GM18907 (cell line): ENCODE results near the gene ZNF326.
A peak's percentile ranks its signal among the peaks of the same experiment; 100 is the strongest.
"Not testable (repeated sequence)": the region's sequence is repeated elsewhere in the genome, so short reads cannot be mapped to it uniquely, and the experiment has no call there.

Experiments
- ATAC-seq: cut with Tn5 transposase; IDR thresholded peaks from one replicate; pipeline ENCODE4 v1.9.1; 2021; ENCODE audit warnings: mild to moderate bottlenecking, moderate library complexity; ENCODE audit not compliant: unreplicated experiment

Gene ZNF326

GRCh38 chr1:89966656-89967055 is 28.3 kb upstream of the ZNF326 start:
- no peak for ATAC-seq

GRCh38 chr1:89971600-89971999 is 23.3 kb upstream of the ZNF326 start:
- ATAC-seq = peak; percentile 74

DNA sequence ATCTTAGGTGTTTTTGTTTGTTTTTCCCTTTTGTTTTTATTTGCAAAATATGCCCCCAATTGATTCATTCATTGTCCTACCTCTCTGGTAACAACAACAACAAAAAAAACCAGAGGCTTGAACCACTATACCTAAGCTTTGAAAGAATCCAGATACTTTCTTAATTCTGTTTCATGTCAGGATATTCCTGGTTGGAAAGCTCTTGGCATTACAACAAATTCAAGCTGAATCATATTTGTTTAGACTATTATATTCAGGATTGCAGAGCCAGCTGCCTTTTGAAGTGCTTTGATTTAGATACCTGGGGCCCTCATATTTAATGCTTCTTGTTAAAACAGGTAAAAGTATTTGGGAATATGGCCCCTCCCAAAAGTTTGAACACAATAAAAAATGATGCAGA is 22.9 kb upstream of the ZNF326 start:
- ATAC-seq = no peak

DNA sequence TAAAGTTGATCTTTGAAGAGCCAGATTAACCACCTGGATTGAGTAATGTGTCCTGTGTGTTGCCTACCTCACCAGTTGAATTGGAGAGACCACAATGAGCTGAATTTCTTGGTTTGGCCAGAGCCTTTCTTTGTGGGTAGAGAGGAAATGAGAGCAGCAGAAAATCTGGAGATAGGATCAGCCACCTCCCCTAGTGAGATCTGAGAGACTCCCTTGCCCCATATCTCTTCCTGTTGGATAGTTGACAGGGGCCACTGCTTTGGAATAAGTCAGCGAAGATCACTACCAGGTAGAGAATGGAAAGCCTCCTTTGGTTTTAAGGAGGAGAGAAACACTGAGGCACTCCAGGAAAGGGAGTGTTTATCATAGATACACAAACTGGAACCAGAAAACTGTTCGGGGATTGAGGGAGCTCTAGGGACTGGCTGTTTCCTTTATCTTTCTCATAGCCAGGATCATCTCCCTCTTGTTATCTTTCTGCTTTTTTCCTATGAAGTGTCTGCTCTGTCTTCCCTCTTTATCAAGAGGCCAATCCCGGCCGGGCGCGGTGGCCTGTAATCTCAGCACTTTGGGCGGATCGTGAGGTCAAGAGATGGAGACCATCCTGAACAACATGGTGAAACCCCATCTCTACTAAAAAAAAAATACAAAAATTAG is 21.3 kb upstream of the ZNF326 start:
- ATAC-seq = no peak

- ATAC-seq = no peak
These were observed 20.7 kb upstream of the ZNF326 start for GRCh38 chr1:89974256-89974655.

- no peak for ATAC-seq
These were observed 20.0 kb upstream of the ZNF326 start for GRCh38 chr1:89974696-89975470.

DNA sequence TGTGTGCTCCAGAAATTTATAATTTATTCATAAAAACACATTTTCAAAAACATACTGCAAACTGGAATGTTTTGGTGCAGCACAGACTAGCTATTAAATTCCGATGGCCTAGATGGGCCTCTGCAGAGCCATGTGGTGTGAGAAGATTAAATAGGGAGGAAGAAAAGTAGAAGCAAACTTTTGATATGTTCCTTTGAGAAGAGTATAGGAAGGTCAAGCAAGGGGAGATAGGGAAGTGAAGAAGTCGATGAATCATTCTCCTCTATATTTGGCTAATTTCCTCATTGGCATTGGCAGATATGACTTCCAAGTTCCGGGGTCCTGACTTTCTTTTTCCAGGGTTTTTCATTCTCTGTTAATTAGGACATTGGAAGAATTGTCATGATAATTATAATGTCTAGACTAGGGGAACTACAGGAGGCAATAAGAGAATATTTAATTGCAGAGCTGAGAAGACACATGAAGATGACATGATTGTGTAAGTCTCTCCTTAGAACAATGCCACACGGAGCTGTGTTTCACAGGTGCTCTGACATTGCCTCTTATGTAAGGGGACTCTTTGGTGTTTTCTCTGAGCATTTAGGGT is 19.3 kb upstream of the ZNF326 start:
- ATAC-seq = no peak

DNA sequence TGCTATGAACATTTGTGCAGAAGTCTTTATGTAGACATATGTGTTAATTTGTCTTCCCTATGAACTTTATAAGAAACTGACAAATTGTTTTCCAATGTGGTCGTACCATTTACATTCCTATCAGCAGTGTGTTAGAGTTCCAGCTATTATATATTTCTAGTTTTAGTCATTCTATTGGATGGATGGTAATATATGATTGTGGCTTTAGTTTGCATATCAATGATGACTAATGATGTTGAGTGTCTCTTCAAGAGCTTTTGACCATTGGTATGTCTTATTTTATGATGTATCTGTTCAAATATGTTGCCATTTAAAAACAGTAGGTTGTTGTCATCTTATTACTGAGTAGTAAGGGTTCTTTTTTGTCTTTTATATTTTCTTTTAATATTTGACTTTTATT is 16.2 kb upstream of the ZNF326 start:
- no peak for ATAC-seq

DNA sequence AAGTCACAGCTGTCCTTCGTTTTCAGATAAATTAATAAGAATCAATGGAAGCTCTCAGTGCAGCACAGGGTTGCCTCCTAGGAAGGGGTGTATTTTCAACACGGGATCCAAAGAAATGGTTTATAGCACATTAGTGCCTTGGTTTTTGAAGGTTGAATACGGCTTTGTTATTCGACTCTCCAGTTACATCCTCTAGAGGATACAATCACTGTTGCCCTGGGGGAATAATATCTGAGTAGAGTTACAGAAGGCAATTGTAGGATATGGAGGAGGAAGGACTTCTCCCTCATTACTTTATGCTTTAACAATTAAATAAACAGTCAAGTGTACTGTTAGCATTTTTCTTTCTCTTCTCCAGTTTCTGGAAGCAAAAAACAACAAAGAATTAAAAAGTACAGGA is 14.3 kb upstream of the ZNF326 start:
- no peak for ATAC-seq

DNA sequence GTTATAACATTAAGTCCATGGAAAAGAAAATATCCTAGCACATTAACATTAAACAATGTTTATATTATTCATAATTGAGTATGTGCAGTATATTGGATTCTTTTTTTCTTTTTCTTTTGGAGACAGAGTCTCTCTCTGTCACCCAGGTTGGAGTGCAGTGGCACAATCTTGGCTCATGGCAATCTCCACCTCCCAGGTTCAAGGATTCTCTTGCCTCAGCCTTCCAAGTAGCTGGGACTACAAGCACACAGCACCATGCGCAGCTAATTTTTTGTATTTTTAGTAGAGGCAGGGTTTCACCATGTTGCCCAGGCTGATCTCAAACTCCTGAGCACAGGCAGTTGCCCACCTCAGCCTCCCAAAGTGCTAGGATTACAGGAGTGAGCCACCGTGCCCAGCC is 12.1 kb upstream of the ZNF326 start:
- not testable (repeated sequence) for ATAC-seq

DNA sequence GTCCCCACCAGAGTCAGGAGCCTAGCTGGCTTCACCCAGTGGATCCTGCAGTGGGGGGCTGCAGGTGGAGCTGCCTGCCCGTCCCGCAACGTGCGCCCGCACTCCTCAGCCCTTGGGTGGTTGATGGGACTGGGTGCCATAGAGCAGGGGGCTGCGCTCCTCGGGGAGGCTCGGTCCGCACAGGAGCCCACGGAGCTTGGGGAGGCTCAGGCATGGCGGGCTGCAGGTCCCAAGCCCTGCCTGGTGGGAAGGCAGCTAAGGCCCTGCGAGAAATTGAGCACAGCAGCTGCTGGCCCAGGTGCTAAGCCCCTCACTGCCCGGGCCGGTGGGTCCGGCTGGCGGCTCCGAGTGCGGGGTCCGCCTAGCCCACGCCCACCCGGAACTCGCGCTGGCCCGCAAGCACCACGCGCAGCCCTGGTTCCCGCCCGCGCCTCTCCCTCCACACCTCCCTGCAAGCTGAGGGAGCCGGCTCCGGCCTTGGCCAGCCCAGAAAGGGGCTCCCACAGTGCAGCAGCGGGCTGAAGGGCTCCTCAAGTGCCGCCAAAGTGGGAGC is 10.3 kb upstream of the ZNF326 start:
- ATAC-seq = not testable (repeated sequence)

DNA sequence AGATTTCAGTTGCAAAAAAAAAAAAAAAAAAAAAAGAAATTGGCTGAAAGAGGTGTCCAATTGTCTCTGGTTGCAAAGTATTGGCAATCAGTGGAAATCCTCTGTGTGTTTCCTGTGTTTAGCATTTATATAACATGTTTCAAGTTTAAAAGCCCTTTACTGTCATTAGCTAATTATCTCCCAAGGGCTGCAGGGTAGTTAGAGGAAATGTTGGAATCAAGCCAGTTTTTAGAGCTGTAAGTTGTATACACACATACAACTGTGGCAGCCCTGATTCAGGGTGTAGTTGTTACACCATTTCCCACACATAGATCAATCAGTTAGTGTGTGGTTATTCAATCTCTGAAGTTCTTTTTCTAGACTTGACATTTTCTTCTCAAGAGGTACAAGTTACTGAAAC is 8.9 kb upstream of the ZNF326 start:
- no peak for ATAC-seq

GRCh38 chr1:89987159-89987819 is 7.6 kb upstream of the ZNF326 start:
- ATAC-seq = peak; percentile 81

- no peak for ATAC-seq
These were observed 5.8 kb upstream of the ZNF326 start for GRCh38 chr1:89989099-89989498.

GRCh38 chr1:89989799-89990198 is 5.1 kb upstream of the ZNF326 start:
- no peak for ATAC-seq

DNA sequence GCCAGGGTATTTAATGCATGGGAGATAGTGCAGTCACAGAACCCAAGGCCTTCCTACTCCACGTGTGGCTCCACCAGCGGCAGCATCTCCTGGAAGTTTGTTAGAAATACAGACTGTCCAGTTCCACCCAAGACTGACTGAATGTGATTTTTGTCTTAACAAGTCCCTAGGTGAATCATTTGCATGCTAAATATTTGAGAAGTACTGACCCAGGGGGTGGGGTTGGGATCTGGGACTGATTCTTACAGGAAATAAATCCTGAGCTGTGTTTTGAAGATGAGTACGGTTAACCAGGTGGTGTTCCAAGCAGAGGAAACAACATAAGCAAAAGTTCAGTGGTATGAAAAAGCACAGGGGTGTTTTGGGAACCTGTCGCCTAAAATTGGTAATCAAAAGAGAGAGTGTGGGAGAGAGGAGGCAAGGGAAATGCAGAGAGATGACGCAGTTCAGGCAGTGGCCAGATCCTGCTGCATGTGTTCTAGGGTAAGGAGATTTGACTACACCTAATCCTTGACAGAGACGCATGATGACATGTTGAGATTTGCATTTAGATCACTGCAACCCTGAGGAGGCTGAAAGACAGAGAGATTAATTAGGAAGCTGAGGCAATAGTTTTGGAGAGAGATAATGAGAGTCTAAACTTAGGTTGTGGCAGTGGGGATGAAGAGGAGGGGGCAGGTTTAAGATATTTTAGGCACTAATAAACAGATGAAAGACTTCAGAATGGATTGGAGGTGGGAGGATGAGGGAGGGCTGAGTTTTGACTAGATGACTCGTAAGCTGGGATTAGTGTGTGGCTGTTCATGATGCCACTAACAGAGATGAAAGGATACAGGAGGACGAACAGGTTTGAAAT is 3.7 kb upstream of the ZNF326 start:
- no peak for ATAC-seq

DNA sequence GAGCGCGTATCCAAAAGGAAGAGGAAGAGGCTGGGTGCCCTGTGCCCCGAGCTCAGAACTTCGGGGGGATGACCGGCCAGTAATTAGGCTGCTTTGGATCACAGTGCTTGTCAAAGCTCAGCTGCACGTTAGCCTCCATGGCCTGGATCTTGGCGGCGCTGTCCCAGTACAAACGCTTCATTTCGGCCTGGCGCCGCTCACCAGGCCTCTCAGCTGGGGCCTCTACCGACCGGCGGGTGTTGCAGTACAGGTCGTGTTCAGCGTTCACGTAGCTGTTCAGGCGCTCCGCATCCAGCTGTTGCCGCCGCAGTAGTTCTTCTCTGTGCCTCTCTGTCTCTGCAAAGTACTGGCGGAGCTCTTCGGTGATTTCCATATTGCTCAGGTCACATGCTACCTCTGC is 1.4 kb upstream of the ZNF326 start:
- ATAC-seq = no peak

DNA sequence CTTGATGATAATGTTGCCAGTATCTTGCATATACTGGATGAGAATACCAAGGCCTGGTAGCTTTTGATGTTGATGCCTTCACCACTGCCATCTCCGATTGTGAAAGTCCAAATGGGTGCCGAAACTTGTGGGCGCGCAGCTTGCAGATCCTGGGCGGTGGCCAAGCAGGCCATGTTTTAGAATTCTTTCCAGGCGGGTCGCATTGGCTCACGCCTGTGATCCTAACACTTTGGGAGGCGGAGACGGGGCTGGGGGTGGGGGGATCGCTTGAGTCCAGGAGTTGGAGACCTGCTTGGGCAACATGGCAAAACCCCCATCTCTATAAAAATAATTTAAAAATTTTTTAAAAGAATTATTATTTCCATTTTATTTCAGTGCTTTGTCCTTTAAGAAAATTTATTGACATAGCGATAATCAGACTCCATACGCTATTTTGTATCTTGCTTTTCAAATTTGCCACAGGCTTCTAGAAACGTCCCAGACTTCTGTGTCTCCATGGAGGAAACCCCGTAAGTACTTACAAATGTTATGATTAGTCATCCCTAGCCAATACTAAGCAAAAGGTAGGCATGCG is 592 bp upstream of the ZNF326 start:
- ATAC-seq = no peak

DNA sequence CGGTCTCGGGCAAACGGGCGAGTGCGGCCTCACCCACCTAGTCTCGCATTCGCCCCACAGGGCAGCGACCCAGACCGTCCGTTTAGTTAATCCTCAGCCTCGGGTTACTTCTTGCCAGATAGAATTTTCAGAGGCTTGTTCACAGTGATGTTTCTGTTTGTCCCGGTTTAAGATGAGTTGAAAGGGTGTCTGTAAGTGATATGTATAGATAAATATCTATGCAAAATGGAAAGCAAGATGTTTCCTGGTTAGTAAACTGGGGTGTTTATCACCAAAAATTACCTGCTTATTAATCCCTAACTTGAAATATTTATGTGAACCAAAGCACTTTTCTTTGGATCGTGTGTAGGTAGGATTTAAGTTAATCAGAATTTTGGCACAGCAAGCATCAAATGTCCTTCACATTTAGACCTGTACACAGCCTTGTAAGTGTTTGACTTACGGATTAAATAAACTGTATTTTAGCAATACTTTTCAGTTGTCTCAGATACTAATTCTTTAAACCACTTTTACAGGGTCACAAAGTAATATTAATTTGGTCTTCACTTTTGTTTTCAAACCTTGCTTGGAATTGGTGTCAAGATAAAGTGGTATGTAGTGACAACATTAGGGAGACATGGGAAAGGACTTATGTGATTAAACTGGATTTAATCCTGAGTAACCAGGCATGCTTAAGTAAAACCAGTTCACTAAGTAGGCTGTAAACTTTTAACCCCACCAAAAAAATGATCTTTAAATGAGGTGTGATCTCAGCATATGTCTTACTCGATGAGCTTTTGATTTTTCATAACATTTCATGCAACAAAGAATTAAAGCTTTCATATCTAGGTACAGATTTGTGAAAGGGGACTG is 914 bp downstream of the ZNF326 start:
- ATAC-seq = no peak
